GM19238 (cell line): ENCODE measurements around the gene SLC25A14.

ENCODE experiments used
- DNase-seq: peaks from one replicate; pipeline ENCODE4 v3.0.0; 2011; ENCODE audit warnings: low spot score; ENCODE audit not compliant: insufficient read length

The SLC25A14 gene

DNA sequence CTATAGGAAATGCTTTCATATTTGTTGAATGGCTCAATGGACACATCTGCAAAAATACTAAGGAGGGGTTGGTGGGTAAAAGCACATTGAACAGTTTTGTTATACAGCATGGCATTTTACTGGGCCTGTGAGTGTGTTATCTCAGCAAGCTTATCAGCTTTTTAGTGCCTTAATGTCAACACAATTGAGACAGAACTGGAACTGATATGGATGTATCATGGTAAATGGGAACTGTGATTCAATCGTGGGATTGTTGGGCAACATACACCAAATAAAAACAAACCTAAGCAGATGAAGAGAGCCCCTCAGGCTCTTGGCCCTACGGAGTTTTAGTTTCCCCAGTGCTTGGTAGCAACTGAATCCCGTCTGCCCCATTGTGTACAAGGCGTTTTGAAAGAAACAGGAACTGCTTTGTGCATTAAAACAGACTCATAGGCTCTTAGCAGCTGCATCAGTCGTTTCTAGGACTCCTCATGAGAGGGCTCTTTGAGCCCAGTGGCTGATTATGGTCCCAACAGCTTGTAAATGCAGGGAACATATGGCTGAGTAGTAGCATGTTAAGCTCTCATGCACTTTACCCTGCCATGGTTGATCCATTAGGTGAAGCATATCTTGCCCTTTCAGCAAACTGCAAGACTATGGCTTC, 38.4 kb downstream of the SLC25A14 start:
- DNase-seq, result no peak

DNA sequence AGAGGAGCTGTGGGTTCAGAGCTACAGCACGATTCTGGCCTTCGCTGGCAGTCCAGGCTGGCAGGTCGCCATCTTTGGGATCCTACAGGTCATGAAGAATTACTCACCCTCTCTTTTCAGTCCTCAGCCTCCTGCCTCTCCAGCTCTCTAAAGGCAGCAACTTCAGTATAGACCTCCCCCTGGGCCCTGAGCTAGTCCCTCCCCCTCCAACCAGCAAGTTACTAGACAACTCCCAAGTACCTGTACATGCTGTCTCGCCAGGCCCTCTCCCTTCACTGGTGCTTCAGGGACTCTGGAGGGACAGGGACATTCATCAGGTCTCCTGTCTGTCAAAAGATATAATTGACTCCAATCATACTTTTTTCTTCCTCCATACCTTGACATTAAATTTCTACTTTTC, 45.8 kb downstream of the SLC25A14 start, which contains the start of gene GPR119:
Gene GPR119 (minus strand): TSS at position 155 of the 400 bp plus-strand sequence. CDS start 227 bp downstream, outside the sequence.
- DNase-seq, result no peak

DNA sequence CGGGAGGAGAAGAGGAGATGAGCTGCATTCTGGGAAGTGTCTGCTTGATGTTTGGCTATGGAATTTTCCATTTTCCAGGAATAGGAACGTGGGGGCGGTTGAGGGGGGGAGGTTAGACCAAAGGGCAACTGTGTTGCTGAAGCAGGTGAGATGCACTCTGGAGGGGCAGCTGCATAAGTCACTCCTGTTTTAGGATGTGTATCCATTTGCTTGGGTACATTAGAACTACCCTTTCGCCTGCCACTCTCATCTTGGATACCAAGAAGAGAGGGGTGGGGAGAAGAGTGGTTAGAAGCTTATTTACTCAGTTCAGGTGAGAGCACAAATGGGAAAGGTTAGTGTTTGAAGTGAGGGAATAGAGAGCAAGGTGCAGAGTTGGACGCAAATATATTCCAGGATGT, 46.7 kb downstream of the SLC25A14 start:
- DNase-seq, result no peak

DNA sequence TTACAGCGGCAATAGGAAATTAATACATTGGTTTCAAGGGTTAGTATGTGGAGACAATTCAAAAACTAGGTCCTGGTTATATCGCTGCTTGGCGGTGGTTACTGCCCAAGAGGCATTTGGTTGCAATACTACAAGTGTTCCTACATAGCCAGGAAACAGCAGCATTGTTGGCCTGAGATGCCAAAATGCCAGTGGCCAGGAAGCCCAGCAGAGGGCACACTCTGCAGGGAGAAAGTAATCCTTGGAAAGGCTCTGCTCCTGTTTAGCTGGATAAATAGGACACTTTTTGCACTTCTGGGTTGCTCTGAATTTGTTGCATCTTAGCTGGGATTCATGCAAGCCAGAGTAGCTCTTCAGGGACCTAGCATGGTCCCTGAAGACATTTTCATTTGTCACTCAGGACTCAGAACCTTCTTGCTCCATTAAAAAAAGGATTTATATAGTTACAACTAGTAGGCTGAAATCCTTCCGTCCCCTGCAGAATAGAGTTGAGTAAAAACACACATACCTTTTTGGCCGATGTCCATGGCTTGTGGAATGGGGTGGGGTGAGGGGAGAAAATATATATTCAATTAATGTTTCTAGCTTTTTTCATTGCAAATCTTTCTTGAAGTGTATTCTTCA, 53.8 kb downstream of the SLC25A14 start:
- no peak for DNase-seq

DNA sequence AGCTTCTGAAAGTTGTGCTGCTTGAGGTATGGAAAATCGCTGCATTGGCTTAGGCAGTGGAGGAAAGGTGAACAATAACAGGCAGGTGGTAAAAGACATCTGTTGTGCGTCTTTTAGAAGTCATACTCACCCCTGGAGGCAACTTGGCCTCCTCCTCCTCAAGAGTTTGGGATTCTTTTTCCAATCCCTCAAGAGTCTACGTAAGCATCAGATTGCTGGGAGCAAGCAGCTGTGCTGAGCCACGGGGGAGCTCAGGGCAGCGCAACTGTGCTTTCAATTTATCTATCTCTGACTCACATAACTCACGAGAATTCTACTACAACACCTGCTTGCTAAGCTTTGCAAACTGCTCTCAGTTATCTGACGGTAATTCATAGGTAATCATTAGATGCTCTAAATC, 55.6 kb downstream of the SLC25A14 start:
- DNase-seq, result no peak

DNA sequence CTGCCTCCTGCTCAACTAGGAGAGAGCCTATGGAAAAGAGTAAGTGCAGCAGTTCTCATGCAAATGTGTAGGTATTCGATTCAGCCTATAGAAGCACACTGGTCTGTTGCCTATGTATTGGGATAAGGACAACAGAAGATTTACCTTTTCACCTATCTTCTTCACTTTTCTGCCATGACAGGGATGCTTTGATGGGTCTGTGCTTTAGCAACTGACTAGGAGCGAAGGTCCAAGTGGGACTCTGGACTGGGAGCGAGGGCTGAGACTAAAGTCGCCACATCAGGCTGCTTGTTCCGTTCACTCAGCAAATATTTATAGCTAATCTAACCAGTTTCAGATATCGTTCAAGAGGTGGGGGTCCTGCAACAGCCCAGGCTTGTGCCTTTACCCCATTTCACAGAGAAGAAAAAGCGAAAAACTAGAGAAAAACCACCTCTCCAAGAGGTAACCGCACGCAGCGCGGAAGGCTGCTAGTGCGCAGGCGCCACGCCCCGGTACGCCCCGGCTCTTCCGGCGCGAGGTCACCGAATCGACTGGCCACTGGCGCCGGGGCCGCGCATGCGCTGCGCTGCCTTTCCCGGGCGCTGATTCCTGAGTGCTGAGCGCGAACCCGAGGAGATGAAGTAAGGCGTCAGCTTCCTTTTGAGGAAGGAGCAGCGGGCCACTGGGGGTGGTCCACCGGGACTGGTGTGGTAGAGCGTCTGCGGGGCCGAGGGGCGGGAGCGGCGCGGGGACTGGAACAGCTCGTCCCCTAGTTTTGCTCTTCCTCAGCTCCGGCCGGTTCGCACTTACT, 61.9 kb downstream of the SLC25A14 start, which contains the start of gene RBMX2:
Gene RBMX2 (plus strand): TSS at position 573 of the 793 bp plus-strand sequence. CDS start 46 bp downstream, at position 619.
- peak; percentile 78 for DNase-seq

DNA sequence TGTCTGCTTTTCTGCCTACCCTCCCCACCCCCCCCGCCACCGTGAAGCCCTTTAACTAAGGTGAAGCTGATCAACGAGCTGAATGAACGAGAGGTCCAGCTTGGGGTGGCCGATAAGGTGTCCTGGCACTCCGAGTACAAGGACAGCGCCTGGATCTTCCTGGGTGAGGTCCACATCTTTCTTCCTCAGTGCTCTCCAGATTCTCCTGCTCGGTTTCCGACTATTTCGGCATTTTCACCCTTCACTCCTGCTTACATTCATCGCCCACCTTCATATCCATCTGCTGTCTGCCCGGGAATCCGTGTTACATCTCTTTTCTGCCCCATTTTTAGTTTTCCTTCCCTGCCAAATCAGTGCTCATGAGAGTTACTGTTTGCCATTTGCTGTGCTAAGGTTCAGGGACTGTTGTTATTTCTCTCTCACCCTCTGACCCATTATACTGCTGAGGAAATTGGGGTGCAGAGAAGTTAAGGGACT, 62.5 kb downstream of the SLC25A14 start:
- no peak for DNase-seq

DNA sequence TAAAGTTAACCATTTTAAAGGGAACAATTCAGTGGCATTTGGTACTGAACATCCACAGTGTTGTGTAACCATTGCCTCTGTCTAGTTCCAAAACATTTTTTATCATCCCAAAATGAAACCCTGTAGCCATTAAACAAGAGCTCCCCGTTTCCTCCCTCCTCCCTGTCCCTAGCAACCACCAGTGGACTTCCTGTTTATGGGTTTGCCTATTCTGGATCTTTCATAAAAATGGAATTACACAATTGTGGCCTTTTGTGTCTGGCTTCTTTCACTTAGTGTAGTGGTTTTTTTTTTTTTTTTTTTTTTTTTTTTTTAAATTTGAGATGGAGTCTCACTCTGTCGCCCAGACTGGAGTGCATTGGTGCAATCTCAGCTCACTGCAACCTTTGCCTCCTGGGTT, 73.7 kb downstream of the SLC25A14 start:
- no peak for DNase-seq

DNA sequence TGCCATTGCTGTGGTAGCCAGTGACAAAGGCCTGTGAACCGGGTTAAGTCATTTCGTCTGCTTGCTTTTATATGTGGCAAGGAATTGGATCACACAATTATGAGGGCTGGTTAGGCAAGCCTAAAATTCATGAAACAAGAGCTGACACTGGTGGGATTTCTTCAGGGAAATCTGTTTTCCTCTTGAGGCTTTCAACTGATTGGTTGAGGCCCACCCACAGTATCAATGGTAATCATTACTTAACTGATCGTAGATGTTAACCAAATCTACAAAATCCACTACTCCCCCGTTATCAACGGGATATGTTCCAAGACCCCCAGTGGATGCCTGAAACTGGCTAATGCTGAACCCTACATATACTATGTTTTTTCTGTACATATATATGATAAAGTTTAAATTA, 75.1 kb downstream of the SLC25A14 start:
- DNase-seq, result no peak

DNA sequence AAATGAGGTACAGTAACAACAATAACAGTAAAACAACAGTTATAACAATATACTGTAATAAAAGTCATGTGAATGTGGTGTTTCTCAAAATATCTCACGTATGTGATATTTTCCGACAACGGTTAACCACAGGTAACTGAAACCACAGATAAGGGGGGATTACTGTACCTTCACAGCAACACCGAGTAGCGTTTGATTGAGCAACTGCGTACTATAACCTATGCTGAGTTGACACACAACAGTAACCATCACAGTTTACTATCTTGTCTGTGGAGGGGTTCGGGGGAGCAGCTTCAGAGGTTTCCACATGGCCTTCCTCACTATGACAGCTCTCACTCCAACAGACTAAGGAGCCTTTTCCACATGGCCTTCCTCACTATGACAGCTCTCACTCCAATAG, 75.5 kb downstream of the SLC25A14 start:
- no peak for DNase-seq

DNA sequence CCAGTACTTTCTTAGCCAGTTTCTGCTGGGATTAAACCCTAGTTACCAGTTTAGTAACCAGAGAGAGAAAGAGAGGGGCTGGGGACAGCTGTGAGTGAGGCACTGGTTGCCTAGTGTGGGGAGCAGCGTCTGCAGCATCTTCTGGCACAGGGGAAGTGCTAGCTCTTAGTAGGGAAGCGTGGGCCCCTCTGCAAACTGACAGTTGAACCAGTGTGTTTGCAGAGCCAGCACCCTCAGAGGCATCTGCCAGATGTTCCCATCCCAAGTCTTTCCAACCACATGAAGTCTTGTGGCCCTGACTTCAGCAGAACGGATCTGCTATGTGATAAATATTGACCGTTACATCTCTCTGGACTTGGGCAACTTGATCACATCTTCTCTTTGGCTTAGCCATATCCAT, 77.1 kb downstream of the SLC25A14 start:
- DNase-seq, result no peak

DNA sequence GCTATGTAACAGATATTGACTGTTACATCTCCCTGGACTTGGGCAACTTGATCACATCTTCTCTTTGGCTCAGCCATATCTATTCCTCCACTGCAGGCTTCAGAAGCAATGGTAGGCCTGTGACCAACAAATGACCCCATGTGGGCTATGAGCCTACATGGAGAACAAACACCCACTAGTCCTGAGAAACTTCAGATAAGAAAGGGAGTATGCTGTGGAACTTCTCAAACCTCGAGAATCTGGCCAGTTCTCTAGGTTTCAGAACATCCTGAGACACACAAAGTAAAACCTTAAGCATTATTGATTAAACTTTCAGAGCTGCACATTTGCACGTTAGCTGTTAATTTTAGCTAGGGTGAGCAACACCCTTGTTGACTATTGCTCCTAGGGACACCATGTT, 78.3 kb downstream of the SLC25A14 start:
- DNase-seq, result no peak

DNA sequence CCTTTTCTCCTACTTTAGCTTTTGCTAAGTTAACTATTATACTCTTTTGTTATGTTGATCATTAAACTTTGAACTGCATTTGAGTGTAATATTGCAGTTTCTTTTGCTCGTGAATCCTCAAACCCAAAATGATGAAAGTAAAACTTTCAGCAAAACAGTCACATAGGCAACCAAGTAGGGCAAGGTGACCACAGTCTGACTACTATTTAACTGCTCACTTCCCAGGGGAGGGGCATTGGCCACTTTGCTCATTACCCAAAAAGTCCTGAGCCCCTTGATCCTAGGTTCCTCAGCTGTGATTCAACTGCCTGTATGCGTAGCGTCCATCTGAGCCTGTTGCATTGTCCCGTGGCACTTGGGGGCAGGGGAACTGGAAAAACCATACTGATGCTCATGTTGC, 79.0 kb downstream of the SLC25A14 start:
- no peak for DNase-seq

DNA sequence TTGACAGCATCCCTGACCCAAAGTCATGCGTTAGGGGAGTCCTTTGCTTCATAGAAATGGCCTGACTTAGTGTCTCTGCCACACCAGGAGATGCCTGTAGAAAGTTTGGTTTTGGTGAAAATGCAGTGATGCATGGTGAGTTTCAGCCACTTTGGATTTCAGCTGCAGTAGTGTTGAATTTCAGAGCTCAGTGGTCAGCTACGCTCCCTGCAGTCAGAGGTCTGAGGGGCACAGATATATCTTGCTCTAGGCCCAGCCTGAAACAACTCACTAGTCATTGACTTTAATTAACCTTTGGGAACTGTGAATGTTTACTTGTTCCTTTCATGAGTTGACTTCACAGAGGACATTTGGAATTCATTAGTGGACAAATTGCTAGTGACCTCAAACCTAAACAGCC, 79.5 kb downstream of the SLC25A14 start:
- no peak for DNase-seq
